Neuronal stem cell (in vitro differentiated cells): Measurements from ENCODE around the gene C2orf92.

Experiments
- DNase-seq: peaks from one replicate; pipeline ENCODE4 v3.0.0-alpha.2; 2013; ENCODE audit warnings: low spot score
- H2AFZ ChIP-seq: one replicate; pipeline ENCODE4 v1.6.1; 2013; ENCODE audit warnings: mild to moderate bottlenecking, low read length, inconsistent platforms
- H2AK5ac ChIP-seq: 2 replicates; pipeline ENCODE4 v1.6.1; 2013; ENCODE audit warnings: low read depth, mild to moderate bottlenecking, inconsistent platforms, low read length, moderate library complexity, mixed read lengths
- H2BK120ac ChIP-seq: 2 replicates; pipeline ENCODE4 v1.6.1; 2013; ENCODE audit warnings: low read depth, mild to moderate bottlenecking, inconsistent platforms, low read length, moderate library complexity, mixed read lengths
- H2BK12ac ChIP-seq: one replicate; pipeline ENCODE4 v1.6.1; 2013; ENCODE audit warnings: low read length, inconsistent platforms
- H2BK15ac ChIP-seq: 2 replicates; pipeline ENCODE4 v1.6.1; 2013; ENCODE audit warnings: mild to moderate bottlenecking, low read length, inconsistent platforms, mixed read lengths
- H2BK5ac ChIP-seq: one replicate; pipeline ENCODE4 v1.6.1; 2013; ENCODE audit warnings: inconsistent platforms, mild to moderate bottlenecking, low read length, moderate library complexity
- H3K14ac ChIP-seq: one replicate; pipeline ENCODE4 v1.6.1; 2013; ENCODE audit warnings: low read length, inconsistent platforms
- H3K18ac ChIP-seq: 2 replicates; pipeline ENCODE4 v1.6.1; 2013; ENCODE audit warnings: low read length, inconsistent platforms
- H3K23ac ChIP-seq: 2 replicates; pipeline ENCODE4 v1.6.1; 2013; ENCODE audit warnings: low read depth, mild to moderate bottlenecking, mixed read lengths, low read length, inconsistent platforms; ENCODE audit not compliant: poor library complexity
- H3K27ac ChIP-seq: replicated peaks from 3 replicates; pipeline ENCODE4 v1.5.1; 2013; ENCODE audit warnings: low read length, inconsistent platforms
- H3K27me3 ChIP-seq, 3 experiments: 2 replicates each; pipeline ENCODE4 v1.6.1; 2013; ENCODE audit warnings: low read length in 3 of 3, mild to moderate bottlenecking in 2 of 3, inconsistent platforms in 1 of 3, low read depth in 1 of 3, mixed read lengths in 1 of 3, moderate library complexity in 1 of 3; ENCODE audit not compliant: control insufficient read depth in 3 of 3, insufficient read depth in 3 of 3
- H3K36me3 ChIP-seq, 2 donors: replicated peaks in 1 of 2; 2 replicates each; pipeline ENCODE4 v1.6.1; 2013; ENCODE audit warnings: low read length in 2 of 2; ENCODE audit not compliant: control insufficient read depth in 2 of 2, insufficient read depth in 2 of 2
- H3K4ac ChIP-seq: 2 replicates; pipeline ENCODE4 v1.6.1; 2013; ENCODE audit warnings: inconsistent platforms, mild to moderate bottlenecking, low read length, moderate library complexity
- H3K4me1 ChIP-seq, 2 donors: 1 replicate in 1 of 2; 2 replicates in 1 of 2; pipeline ENCODE4 v1.6.1; 2013; ENCODE audit warnings: low read length in 2 of 2, low read depth in 1 of 2; ENCODE audit not compliant: control insufficient read depth in 2 of 2, insufficient read depth in 1 of 2
- H3K4me2 ChIP-seq: one replicate; pipeline ENCODE4 v1.6.1; 2013; ENCODE audit warnings: mild to moderate bottlenecking, low read length, inconsistent platforms; ENCODE audit not compliant: insufficient read depth, poor library complexity, severe bottlenecking
- H3K4me3 ChIP-seq, 2 donors: 2 replicates each; pipeline ENCODE4 v1.5.1; 2013; ENCODE audit warnings: low read length in 2 of 2, mild to moderate bottlenecking in 2 of 2, inconsistent platforms in 1 of 2, moderate library complexity in 1 of 2
- H3K79me1 ChIP-seq: one replicate; pipeline ENCODE4 v1.6.1; 2013; ENCODE audit warnings: low read depth, mild to moderate bottlenecking, inconsistent platforms, low read length, moderate library complexity
- H3K9ac ChIP-seq: one replicate; pipeline ENCODE4 v1.6.1; 2013; ENCODE audit warnings: mild to moderate bottlenecking, low read depth, low read length, inconsistent platforms; ENCODE audit not compliant: poor library complexity
- H3K9me3 ChIP-seq, 2 donors: replicated peaks in 1 of 2; 2 replicates each; pipeline versions ENCODE3 to v1.6.1; 2013; ENCODE audit warnings: low read length in 2 of 2, mild to moderate bottlenecking in 2 of 2, inconsistent platforms in 1 of 2, low read depth in 1 of 2, mixed read lengths in 1 of 2, moderate library complexity in 1 of 2; ENCODE audit not compliant: control insufficient read depth in 2 of 2, insufficient read depth in 1 of 2
- H4K8ac ChIP-seq: one replicate; pipeline ENCODE4 v1.6.1; 2013; ENCODE audit warnings: low read depth, mild to moderate bottlenecking, inconsistent platforms, low read length, moderate library complexity
- H4K91ac ChIP-seq: one replicate; pipeline ENCODE4 v1.6.1; 2013; ENCODE audit warnings: low read length, low read depth, mild to moderate bottlenecking, inconsistent platforms; ENCODE audit not compliant: poor library complexity
- WGBS, 2 donors: extraction: QIAGEN DNeasy Blood & Tissue Kit; methylation state at CpG; one replicate each; pipeline ENCODE4 v1.1.7; 2013; ENCODE audit warnings: missing lambda C conversion rate in 2 of 2, mixed read lengths in 1 of 2; ENCODE audit not compliant: insufficient read length in 2 of 2, insufficient replicate concordance in 1 of 2; ENCODE audit errors: extremely low coverage in 2 of 2; 5-methylcytosine and 5-hydroxymethylcytosine counted together

The C2orf92 gene

GRCh38 chr2:97740590-97741182, 71.2 kb downstream of the C2orf92 start:
- Histone ChIP-seq H3K14ac (no peak overlapping the region), H3K4me1 (no peaks in the 10 kb centered on the region), H2BK15ac (no peak overlapping the region), H3K4me3 (no peak overlapping the region), H3K79me1 (no peaks in the 10 kb centered on the region), H3K4me2 (no peak overlapping the region), H3K27ac (no peak overlapping the region), H2BK5ac (no peak overlapping the region), H3K18ac (no peak overlapping the region), H3K36me3 (peaks cover 0 to 5% of the 10 kb centered on the region in 2 donors), H3K27me3 (no peaks in the 10 kb centered on the region), H2BK12ac (no peak overlapping the region), H2AK5ac (no peak overlapping the region), H2BK120ac (no peak overlapping the region), H3K4ac (no peak overlapping the region), H3K9me3 (peaks cover 0 to 2% of the 10 kb centered on the region in 2 donors), H4K91ac (no peak overlapping the region), H4K8ac (no peak overlapping the region), H2AFZ (peak overlapping the region; percentile 48), H3K23ac (no peak overlapping the region), H3K9ac (no peak overlapping the region)
- peak; percentile 37 for DNase-seq
- WGBS, 2 donors = no CpG with 5 or more reads among the region's 19 CpGs

GRCh38 chr2:97741251-97741650, 71.7 kb downstream of the C2orf92 start:
- H3K9me3 ChIP-seq = peaks cover 0 to 2% of the 10 kb centered on the region in 2 donors
- no peak overlapping the region for H2BK12ac ChIP-seq
- peak overlapping the region; percentile 48 for H2AFZ ChIP-seq
- H3K23ac ChIP-seq = no peak overlapping the region
- no peak overlapping the region for H3K27ac ChIP-seq
- H3K4me3 ChIP-seq = no peak overlapping the region
- H2BK15ac ChIP-seq = no peak overlapping the region
- no peaks in the 10 kb centered on the region for H3K27me3 ChIP-seq
- H3K18ac ChIP-seq = peak overlapping the region; percentile 48
- no peak overlapping the region for H4K8ac ChIP-seq
- no peak overlapping the region for H2BK120ac ChIP-seq
- no peaks in the 10 kb centered on the region for H3K79me1 ChIP-seq
- H3K36me3 ChIP-seq = peaks cover 0 to 5% of the 10 kb centered on the region in 2 donors
- DNase-seq = no peak
- H3K4ac ChIP-seq = no peak overlapping the region
- H4K91ac ChIP-seq = no peak overlapping the region
- no peak overlapping the region for H3K14ac ChIP-seq
- H2AK5ac ChIP-seq = peak overlapping the region; percentile 27
- no peak overlapping the region for H2BK5ac ChIP-seq
- no CpG with 5 or more reads among the region's 20 CpGs for WGBS, 2 donors
- no peak overlapping the region for H3K9ac ChIP-seq
- no peaks in the 10 kb centered on the region for H3K4me1 ChIP-seq
- H3K4me2 ChIP-seq = no peak overlapping the region

DNA sequence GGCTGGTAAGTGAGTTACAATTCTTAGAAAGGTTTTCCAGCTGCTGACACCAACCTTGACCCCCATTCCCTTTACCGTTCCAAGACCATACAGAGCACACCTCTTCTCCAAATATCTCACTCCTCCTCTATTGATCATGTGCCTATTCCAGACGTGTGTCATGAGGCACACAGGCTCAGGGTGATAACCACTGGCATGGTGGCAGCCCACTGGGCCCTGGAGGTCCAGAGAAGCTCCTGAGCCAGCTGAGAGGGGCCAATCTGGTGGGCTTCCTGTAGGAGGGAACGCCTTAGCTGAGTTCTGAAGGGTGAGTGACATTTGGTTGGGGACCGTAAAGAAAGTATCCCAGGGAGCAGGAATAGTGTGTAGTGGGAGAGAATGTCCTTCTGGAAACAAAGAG, 72.2 kb downstream of the C2orf92 start:
- no peak overlapping the region for H2BK5ac ChIP-seq
- H3K9ac ChIP-seq = no peak overlapping the region
- no peak overlapping the region for H3K14ac ChIP-seq
- H3K27ac ChIP-seq = no peak overlapping the region
- no peak overlapping the region for H4K8ac ChIP-seq
- DNase-seq = no peak
- no peaks in the 10 kb centered on the region for H3K79me1 ChIP-seq
- H3K9me3 ChIP-seq = peaks cover 0 to 2% of the 10 kb centered on the region in 2 donors
- no peak overlapping the region for H4K91ac ChIP-seq
- H3K4me3 ChIP-seq = no peak overlapping the region
- no peaks in the 10 kb centered on the region for H3K4me1 ChIP-seq
- H2BK15ac ChIP-seq = no peak overlapping the region
- H3K36me3 ChIP-seq = peaks cover 0 to 5% of the 10 kb centered on the region in 2 donors
- no peak overlapping the region for H3K4ac ChIP-seq
- no peak overlapping the region for H3K4me2 ChIP-seq
- no peak overlapping the region for H3K23ac ChIP-seq
- H2AK5ac ChIP-seq = no peak overlapping the region
- no peaks in the 10 kb centered on the region for H3K27me3 ChIP-seq
- no peak overlapping the region for H3K18ac ChIP-seq
- H2BK12ac ChIP-seq = no peak overlapping the region
- H2BK120ac ChIP-seq = no peak overlapping the region
- no peak overlapping the region for H2AFZ ChIP-seq
- WGBS, 2 donors = no CpG with 5 or more reads among the region's 4 CpGs

- Histone ChIP-seq H3K27ac (no peak overlapping the region), H3K79me1 (no peaks in the 10 kb centered on the region), H4K8ac (no peak overlapping the region), H2BK120ac (no peak overlapping the region), H2AK5ac (no peak overlapping the region), H3K18ac (no peak overlapping the region), H3K4ac (no peak overlapping the region), H3K27me3 (no peaks in the 10 kb centered on the region), H4K91ac (no peak overlapping the region), H2AFZ (no peak overlapping the region), H3K9me3 (peaks cover 0 to 2% of the 10 kb centered on the region in 2 donors), H3K9ac (no peak overlapping the region), H3K36me3 (peaks cover 0 to 5% of the 10 kb centered on the region in 2 donors), H3K4me1 (no peaks in the 10 kb centered on the region), H3K4me3 (no peak overlapping the region), H2BK5ac (no peak overlapping the region), H2BK12ac (no peak overlapping the region), H2BK15ac (no peak overlapping the region), H3K23ac (no peak overlapping the region), H3K4me2 (no peak overlapping the region), H3K14ac (no peak overlapping the region)
- DNase-seq = no peak
- no CpG with 5 or more reads among the region's 4 CpGs for WGBS, 2 donors
These were observed 72.9 kb downstream of the C2orf92 start for GRCh38 chr2:97742381-97742847.
